ENCODE results near the gene HMGXB3. TPM values are rescaled to one million over a fixed set of nuclear protein-coding genes. Genes with fewer than 3 reads are reported as not detected.
A peak's percentile ranks its signal among the peaks of the same experiment; 100 is the strongest.

HMGXB3 gene
- total and polyA plus RNA-seq, 2 donors (not counting 1 experiment from before 2014, with no cell fraction given): 29.9 to 31.5 TPM

DNA sequence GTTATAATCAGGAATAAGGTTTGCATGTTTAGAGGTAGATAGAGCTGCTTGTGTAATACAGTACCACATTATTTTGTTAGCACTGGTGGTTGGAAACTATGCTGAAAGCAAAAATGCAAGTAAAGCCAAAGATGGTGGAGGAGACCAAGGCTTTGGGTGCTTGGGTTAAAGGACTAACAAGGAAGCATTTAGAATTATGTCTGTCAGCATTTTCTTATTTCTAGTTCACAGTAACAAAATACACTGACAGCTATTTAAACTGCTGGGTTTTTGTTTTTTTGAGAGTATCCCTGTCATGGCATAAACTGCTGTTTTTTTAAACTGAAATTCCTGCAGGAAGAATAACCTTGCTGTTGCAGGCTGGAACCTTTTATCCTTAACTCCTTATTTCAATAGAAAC, 6.5 kb downstream of the HMGXB3 start:
- H3K4me2 ChIP-seq (ENCODE audit: extremely low read depth, insufficient read depth, low read length): no peak overlapping the region
- H3K4me1 ChIP-seq (ENCODE audit: control insufficient read depth, extremely low read depth, insufficient read depth, low read length): peaks cover 4% of the 10 kb centered on the region
- H4K20me1 ChIP-seq (ENCODE audit: control insufficient read depth, extremely low read depth, insufficient read depth, low read length): no peaks in the 10 kb centered on the region
- H3K36me3 ChIP-seq (ENCODE audit: control insufficient read depth, insufficient read depth, low read length): peaks cover 11% of the 10 kb centered on the region
- H3K27me3 ChIP-seq (ENCODE audit: control insufficient read depth, insufficient read depth, low read length): no peaks in the 10 kb centered on the region
- no peaks in the 10 kb centered on the region for H3K9me3 ChIP-seq (ENCODE audit: control insufficient read depth, insufficient read depth, low read depth, low read length)
- DNase-seq (ENCODE audit: low read depth in 2 of 2): no peak
- H2AFZ ChIP-seq (ENCODE audit: low read length): no peak overlapping the region
- no peak overlapping the region for H3K9ac ChIP-seq (ENCODE audit: insufficient read depth, low read length)
- TF ChIP-seq, protein P1, sequence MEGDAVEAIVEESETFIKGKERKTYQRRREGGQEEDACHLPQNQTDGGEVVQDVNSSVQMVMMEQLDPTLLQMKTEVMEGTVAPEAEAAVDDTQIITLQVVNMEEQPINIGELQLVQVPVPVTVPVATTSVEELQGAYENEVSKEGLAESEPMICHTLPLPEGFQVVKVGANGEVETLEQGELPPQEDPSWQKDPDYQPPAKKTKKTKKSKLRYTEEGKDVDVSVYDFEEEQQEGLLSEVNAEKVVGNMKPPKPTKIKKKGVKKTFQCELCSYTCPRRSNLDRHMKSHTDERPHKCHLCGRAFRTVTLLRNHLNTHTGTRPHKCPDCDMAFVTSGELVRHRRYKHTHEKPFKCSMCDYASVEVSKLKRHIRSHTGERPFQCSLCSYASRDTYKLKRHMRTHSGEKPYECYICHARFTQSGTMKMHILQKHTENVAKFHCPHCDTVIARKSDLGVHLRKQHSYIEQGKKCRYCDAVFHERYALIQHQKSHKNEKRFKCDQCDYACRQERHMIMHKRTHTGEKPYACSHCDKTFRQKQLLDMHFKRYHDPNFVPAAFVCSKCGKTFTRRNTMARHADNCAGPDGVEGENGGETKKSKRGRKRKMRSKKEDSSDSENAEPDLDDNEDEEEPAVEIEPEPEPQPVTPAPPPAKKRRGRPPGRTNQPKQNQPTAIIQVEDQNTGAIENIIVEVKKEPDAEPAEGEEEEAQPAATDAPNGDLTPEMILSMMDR (conservative IDR thresholded peaks at IDR 0.05 in 1 of 2, IDR thresholded peaks at IDR 0.05 in 1 of 2; ENCODE audit: low read depth in 1 of 2, low read length in 2 of 2): no peak
- TF ChIP-seq EZH2 (IDR thresholded peaks at IDR 0.05; ENCODE audit: low read length, missing control alignments): no peak
- H3K4me3 ChIP-seq (replicated peaks in 1 of 4; ENCODE audit: control extremely low read depth in 1 of 4, insufficient read depth in 1 of 4, low read depth in 3 of 4, low read length in 4 of 4): no peak overlapping the region
- H3K27ac ChIP-seq (ENCODE audit: insufficient read depth, low read length): no peak overlapping the region
- peaks cover 42% of the 10 kb centered on the region for H3K79me2 ChIP-seq (ENCODE audit: control insufficient read depth, insufficient read depth, low read length)

GRCh38 chr5:150009671-150010387, 9.3 kb downstream of the HMGXB3 start:
- no peaks in the 10 kb centered on the region for H3K9me3 ChIP-seq (ENCODE audit: control insufficient read depth, insufficient read depth, low read depth, low read length)
- no peak overlapping the region for H2AFZ ChIP-seq (ENCODE audit: low read length)
- no peaks in the 10 kb centered on the region for H4K20me1 ChIP-seq (ENCODE audit: control insufficient read depth, extremely low read depth, insufficient read depth, low read length)
- H3K79me2 ChIP-seq (ENCODE audit: control insufficient read depth, insufficient read depth, low read length): peaks cover 16% of the 10 kb centered on the region
- H3K27ac ChIP-seq (ENCODE audit: insufficient read depth, low read length): no peak overlapping the region
- no peak overlapping the region for H3K4me2 ChIP-seq (ENCODE audit: extremely low read depth, insufficient read depth, low read length)
- H3K9ac ChIP-seq (ENCODE audit: insufficient read depth, low read length): no peak overlapping the region
- peaks cover 18% of the 10 kb centered on the region for H3K36me3 ChIP-seq (ENCODE audit: control insufficient read depth, insufficient read depth, low read length)
- DNase-seq (ENCODE audit: low read depth in 2 of 2): peak in 1 of 2 donors; percentile 63
- H3K4me1 ChIP-seq (ENCODE audit: control insufficient read depth, extremely low read depth, insufficient read depth, low read length): no peaks in the 10 kb centered on the region
- H3K27me3 ChIP-seq (ENCODE audit: control insufficient read depth, insufficient read depth, low read length): no peaks in the 10 kb centered on the region
- H3K4me3 ChIP-seq (replicated peaks in 1 of 4; ENCODE audit: control extremely low read depth in 1 of 4, insufficient read depth in 1 of 4, low read depth in 3 of 4, low read length in 4 of 4): no peak overlapping the region
- TF ChIP-seq, protein P1 (conservative IDR thresholded peaks at IDR 0.05 in 1 of 2, IDR thresholded peaks at IDR 0.05 in 1 of 2; ENCODE audit: low read depth in 1 of 2, low read length in 2 of 2): no peak
- TF ChIP-seq EZH2 (IDR thresholded peaks at IDR 0.05; ENCODE audit: low read length, missing control alignments): no peak

GRCh38 chr5:150013931-150014330, 13.4 kb downstream of the HMGXB3 start:
- H3K36me3 ChIP-seq (ENCODE audit: control insufficient read depth, insufficient read depth, low read length): peaks cover 18% of the 10 kb centered on the region
- no peaks in the 10 kb centered on the region for H3K9me3 ChIP-seq (ENCODE audit: control insufficient read depth, insufficient read depth, low read depth, low read length)
- TF ChIP-seq, protein P1 (conservative IDR thresholded peaks at IDR 0.05 in 1 of 2, IDR thresholded peaks at IDR 0.05 in 1 of 2; ENCODE audit: low read depth in 1 of 2, low read length in 2 of 2): no peak
- no peak for TF ChIP-seq EZH2 (IDR thresholded peaks at IDR 0.05; ENCODE audit: low read length, missing control alignments)
- no peaks in the 10 kb centered on the region for H3K27me3 ChIP-seq (ENCODE audit: control insufficient read depth, insufficient read depth, low read length)
- H3K79me2 ChIP-seq (ENCODE audit: control insufficient read depth, insufficient read depth, low read length): peaks cover 3% of the 10 kb centered on the region
- H2AFZ ChIP-seq (ENCODE audit: low read length): no peak overlapping the region
- H3K27ac ChIP-seq (ENCODE audit: insufficient read depth, low read length): no peak overlapping the region
- no peak overlapping the region for H3K9ac ChIP-seq (ENCODE audit: insufficient read depth, low read length)
- no peak overlapping the region for H3K4me2 ChIP-seq (ENCODE audit: extremely low read depth, insufficient read depth, low read length)
- H4K20me1 ChIP-seq (ENCODE audit: control insufficient read depth, extremely low read depth, insufficient read depth, low read length): no peaks in the 10 kb centered on the region
- H3K4me3 ChIP-seq (replicated peaks in 1 of 4; ENCODE audit: control extremely low read depth in 1 of 4, insufficient read depth in 1 of 4, low read depth in 3 of 4, low read length in 4 of 4): no peak overlapping the region
- no peak for DNase-seq (ENCODE audit: low read depth in 2 of 2)
- H3K4me1 ChIP-seq (ENCODE audit: control insufficient read depth, extremely low read depth, insufficient read depth, low read length): peaks cover 11% of the 10 kb centered on the region
